ENCODE data around the gene FTO. TPM values are rescaled to one million over a fixed set of nuclear protein-coding genes. Genes with fewer than 3 reads are reported as not detected.

The FTO gene
- total and polyA plus RNA-seq, 3 donors from 2014 or later = 32.4 to 64.7 (median 50.3) TPM

DNA sequence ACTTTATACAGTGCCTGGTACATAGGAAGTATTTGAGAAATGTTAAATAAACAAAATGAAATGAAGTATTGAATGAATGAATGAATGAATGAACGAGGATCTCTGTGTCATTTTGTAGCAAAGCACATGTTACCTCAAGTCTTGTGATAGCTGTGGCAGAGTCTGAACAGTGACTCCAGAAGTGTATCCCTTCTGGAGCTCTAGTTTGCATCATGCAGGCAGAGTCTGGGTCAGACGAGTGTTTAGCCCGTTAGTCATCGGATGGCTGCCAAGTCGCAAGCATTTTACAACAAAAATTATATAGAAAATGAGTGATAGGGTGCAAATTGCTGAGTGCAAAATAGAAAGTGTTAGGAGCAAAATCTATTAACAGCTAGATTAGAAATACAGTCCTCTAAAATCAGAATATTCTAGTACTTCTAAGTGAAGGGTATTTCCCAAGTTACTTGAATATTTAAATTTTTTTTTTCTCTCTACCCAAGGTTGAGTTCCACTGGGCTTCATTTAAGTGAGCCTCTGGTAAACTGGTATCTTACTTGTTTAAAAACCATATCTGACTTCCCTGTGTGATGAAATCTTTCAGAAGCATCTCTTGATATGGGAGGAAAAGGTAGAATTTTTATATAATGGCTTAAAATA, 113.3 kb downstream of the FTO start:
- no peaks in the 10 kb centered on the region for H3K9me3 ChIP-seq
- WGBS, 2 donors = 49 to 80% methylated on average over 5 of the region's 5 CpGs
- intact Hi-C loops (cut with DNase I; ENCODE audit: low total_unique reads) = no loop called here

DNA sequence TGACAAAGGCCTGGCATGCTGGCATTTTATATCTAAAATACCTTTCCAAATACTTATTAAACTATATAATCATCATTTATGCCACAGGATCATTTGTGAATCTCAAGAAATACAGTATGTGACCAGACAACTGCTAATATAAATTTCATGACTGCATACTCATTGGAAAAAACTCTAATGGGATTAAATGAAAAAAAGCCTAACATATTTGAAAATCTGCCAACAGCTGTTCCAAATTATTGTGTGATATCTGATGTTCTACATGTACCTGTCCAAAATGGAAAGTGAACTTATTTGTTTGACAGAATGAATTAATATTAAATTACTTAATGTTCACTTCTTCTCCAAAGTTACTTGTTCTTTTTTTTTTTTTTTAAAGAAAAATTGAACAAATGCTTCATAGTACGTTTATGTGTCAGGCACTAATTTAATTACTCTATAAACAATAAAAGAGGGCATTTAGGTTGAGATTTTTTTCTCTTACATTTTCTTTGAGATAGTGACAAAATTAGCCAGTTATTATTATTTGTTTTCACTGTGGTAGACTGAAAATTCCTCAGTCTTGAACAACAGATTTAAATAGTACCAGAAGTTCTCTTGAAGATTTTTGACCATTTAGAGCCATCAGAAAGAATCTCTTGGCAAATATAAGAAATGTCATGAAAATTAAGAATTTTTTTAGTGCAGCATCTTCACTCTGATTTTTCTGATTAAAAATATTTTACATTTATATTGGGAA, 114.0 kb downstream of the FTO start:
- TF ChIP-seq, protein P1, sequence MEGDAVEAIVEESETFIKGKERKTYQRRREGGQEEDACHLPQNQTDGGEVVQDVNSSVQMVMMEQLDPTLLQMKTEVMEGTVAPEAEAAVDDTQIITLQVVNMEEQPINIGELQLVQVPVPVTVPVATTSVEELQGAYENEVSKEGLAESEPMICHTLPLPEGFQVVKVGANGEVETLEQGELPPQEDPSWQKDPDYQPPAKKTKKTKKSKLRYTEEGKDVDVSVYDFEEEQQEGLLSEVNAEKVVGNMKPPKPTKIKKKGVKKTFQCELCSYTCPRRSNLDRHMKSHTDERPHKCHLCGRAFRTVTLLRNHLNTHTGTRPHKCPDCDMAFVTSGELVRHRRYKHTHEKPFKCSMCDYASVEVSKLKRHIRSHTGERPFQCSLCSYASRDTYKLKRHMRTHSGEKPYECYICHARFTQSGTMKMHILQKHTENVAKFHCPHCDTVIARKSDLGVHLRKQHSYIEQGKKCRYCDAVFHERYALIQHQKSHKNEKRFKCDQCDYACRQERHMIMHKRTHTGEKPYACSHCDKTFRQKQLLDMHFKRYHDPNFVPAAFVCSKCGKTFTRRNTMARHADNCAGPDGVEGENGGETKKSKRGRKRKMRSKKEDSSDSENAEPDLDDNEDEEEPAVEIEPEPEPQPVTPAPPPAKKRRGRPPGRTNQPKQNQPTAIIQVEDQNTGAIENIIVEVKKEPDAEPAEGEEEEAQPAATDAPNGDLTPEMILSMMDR (IDR thresholded peaks at IDR 0.05) = no peak
- WGBS, 2 donors = 54 to 62% methylated on average over 1 of the region's 1 CpG

More for the DNA sequence above, 113.3 kb downstream of the FTO start:
- Histone ChIP-seq H3K27ac (no peak overlapping the region), H3K36me3 (ENCODE audit: low read depth, missing control alignments) (no peaks in the 10 kb centered on the region), H3K27me3 (no peaks in the 10 kb centered on the region), H3K4me1 (no peaks in the 10 kb centered on the region), H3K4me3 (no peak overlapping the region)
- DNase-seq = no peak
- no peak for TF ChIP-seq POLR2A (IDR thresholded peaks at IDR 0.05)
- TF ChIP-seq, protein P1 (IDR thresholded peaks at IDR 0.05) = no peak

DNA sequence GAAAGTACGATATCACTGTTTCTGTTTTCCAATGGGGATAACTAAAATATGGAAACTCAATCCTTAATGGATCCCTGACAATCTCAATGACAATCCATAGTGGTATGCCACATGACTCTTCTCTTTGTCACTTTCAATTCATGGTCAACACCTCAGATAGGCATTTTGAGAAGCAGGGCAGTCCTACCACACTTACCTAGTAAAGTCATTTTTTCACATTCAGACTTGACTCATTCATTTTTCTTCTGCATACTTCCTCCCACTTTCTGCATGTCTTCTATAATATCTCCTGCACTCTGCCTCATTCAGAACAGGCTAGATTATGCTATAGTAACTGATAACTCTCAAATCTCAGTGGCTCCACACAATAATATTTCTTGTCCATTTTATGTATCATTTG, 117.5 kb downstream of the FTO start:
- no peak for TF ChIP-seq POLR2A (IDR thresholded peaks at IDR 0.05)
- TF ChIP-seq, protein P1 (IDR thresholded peaks at IDR 0.05) = no peak
- Histone ChIP-seq H3K9me3 (no peaks in the 10 kb centered on the region), H3K27me3 (no peaks in the 10 kb centered on the region), H3K4me3 (no peak overlapping the region), H3K36me3 (ENCODE audit: low read depth, missing control alignments) (no peaks in the 10 kb centered on the region), H3K27ac (no peak overlapping the region), H3K4me1 (no peaks in the 10 kb centered on the region)
- 94 to 100% methylated on average over 1 of the region's 1 CpG for WGBS, 2 donors
- intact Hi-C loops (cut with DNase I; ENCODE audit: low total_unique reads) = no loop called here
- DNase-seq = no peak

More for the DNA sequence above, 114.0 kb downstream of the FTO start:
- Histone ChIP-seq H3K4me1 (no peaks in the 10 kb centered on the region), H3K9me3 (no peaks in the 10 kb centered on the region), H3K4me3 (no peak overlapping the region), H3K36me3 (ENCODE audit: low read depth, missing control alignments) (no peaks in the 10 kb centered on the region), H3K27me3 (no peaks in the 10 kb centered on the region), H3K27ac (no peak overlapping the region)
- DNase-seq = no peak
- intact Hi-C loops (cut with DNase I; ENCODE audit: low total_unique reads) = no loop called here

DNA sequence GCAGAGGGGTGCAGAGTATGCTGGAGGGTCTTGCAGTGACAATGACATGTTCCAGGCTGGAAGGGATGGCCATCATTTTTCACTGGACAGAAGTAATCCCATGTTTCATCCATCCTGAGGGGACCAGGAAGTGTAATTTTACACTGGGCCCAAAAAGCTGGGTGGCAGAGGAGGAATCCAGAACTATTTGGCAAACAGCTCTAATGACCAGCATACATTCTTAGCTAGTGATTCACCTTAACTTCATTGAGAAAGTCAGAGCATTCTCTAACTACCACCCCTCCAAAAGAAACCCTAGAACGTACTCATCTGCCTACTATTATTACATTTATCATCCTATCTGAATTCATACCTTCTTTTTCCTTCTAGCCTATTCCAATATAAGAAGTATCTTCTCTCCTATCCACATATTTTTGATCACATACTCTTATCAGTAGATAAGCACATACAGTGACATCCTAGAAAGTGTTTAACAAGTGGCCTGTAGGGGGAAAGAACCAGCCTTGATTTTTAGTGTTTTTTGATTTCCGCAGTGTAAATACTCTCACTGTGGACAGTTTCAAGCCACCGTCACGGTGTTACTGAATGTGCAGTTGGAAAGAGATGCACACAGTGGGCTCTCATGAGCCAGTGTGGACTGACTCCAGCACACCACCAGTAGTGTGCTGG, 118.1 kb downstream of the FTO start:
- TF ChIP-seq, protein P1 (IDR thresholded peaks at IDR 0.05) = no peak
- DNase-seq = no peak
- H3K27ac ChIP-seq = no peak overlapping the region
- intact Hi-C loops (cut with DNase I; ENCODE audit: low total_unique reads) = no loop called here
- no peaks in the 10 kb centered on the region for H3K27me3 ChIP-seq
- no peaks in the 10 kb centered on the region for H3K9me3 ChIP-seq
- H3K4me1 ChIP-seq = peaks cover 3% of the 10 kb centered on the region
- WGBS, 2 donors = 59 to 91% methylated on average over 4 of the region's 4 CpGs
- H3K36me3 ChIP-seq (ENCODE audit: low read depth, missing control alignments) = no peaks in the 10 kb centered on the region
- no peak overlapping the region for H3K4me3 ChIP-seq

Data from testis (tissue), 3 donors.